Upper lobe of left lung (tissue), 6 donors: ENCODE results near the gene ABCB6. TPM values are rescaled to one million over a fixed set of nuclear protein-coding genes. Genes with fewer than 3 reads are reported as not detected.
A peak's percentile ranks its signal among the peaks of the same experiment; 100 is the strongest.

Experiments used
- ATAC-seq, 2 donors: fragments of 200-7000 bp; cut with Tn5 transposase; one replicate each; pipeline ENCODE4 v1.9.1; 2022; ENCODE audit warnings: mild to moderate bottlenecking in 2 of 2, moderate library complexity in 2 of 2; ENCODE audit not compliant: low FRiP score in 2 of 2
- DNase-seq, 2 donors: peaks; one replicate each; pipeline ENCODE4 v3.0.0-alpha.2; 2019 to 2020
- H3K27ac ChIP-seq, 4 donors: fragments of 200-600 bp; sonication (generic); one replicate each; pipeline ENCODE4 v1.5.1; 2016 to 2019
- H3K27me3 ChIP-seq, 4 donors: fragments of 200-600 bp; sonication (generic); one replicate each; pipeline ENCODE4 v1.5.1; 2017 to 2019
- H3K36me3 ChIP-seq, 4 donors: fragments of 200-600 bp; sonication (generic); one replicate each; pipeline ENCODE4 v1.5.1; 2016 to 2019
- H3K4me1 ChIP-seq, 4 donors: fragments of 200-600 bp; sonication (generic); one replicate each; pipeline ENCODE4 v1.5.1; 2018 to 2019
- H3K4me3 ChIP-seq, 4 donors: fragments of 200-600 bp; sonication (generic); one replicate each; pipeline ENCODE4 v1.5.1; 2017 to 2019; ENCODE audit warnings: mild to moderate bottlenecking in 2 of 4, moderate library complexity in 1 of 4
- H3K9me3 ChIP-seq, 4 donors: fragments of 200-600 bp; sonication (generic); one replicate each; pipeline ENCODE4 v1.5.1; 2018 to 2019
- CTCF ChIP-seq, 6 experiments: fragments of 450-650 bp in 4 of 6; fragments of 200-600 bp in 2 of 6; sonication (generic) in 2 of 6; IDR thresholded peaks; one replicate each; pipeline ENCODE4 v1.5.1; 2016 to 2019; ENCODE audit warnings: antibody characterized with exemption in 6 of 6
- EP300 ChIP-seq, 4 donors: sonication (generic); formaldehyde crosslinking; IDR thresholded peaks; one replicate each; pipeline ENCODE4 v1.5.1; 2017; ENCODE audit warnings: antibody characterized with exemption in 4 of 4, control low read depth in 2 of 4
- POLR2A ChIP-seq, 4 donors: fragments of 450-650 bp; IDR thresholded peaks; one replicate each; pipeline ENCODE4 v1.5.1; 2016 to 2017; ENCODE audit warnings: antibody characterized with exemption in 4 of 4, mild to moderate bottlenecking in 2 of 4
- POLR2AphosphoS5 ChIP-seq, 2 donors: sonication (generic); formaldehyde crosslinking; IDR thresholded peaks; one replicate each; pipeline ENCODE4 v1.5.1; 2017; ENCODE audit warnings: antibody characterized with exemption in 2 of 2
- WGBS, 2 donors: methylation state at CpG; one replicate each; pipeline ENCODE4 v1.1.5; 2017 to 2018; 5-methylcytosine and 5-hydroxymethylcytosine counted together
- total RNA-seq, 6 donors: library from RNA; depleted of rRNA in 4 of 6; stranded (reverse); fragments of >200 nt in 4 of 6; gene quantifications; one replicate each; pipeline versions ENCODE4 v1.1.0 to v1.2.1, GENCODE V29; 2016 to 2021
- donor health status: DM: no; HTN: no; CAD: no; lungs with moderate emphysema.
- donor health status: DM: no; HTN: yes; CAD: no; lungs with severe emphysema.

The ABCB6 gene
- total RNA-seq, 6 donors from 2014 or later, result 11.0 to 35.6 (median 21.9) TPM

- DNase-seq (peak; percentile 53 to 56), ATAC-seq (peak in 1 of 2 donors; percentile 69)
- H3K4me3 ChIP-seq, result peak overlapping the region in 2 of 4 donors; percentile 23 to 29
- 39 to 57% methylated on average over 24 to 28 of the region's 28 CpGs for WGBS, 2 donors
- no peaks in the 10 kb centered on the region for H3K27me3 ChIP-seq
- H3K36me3 ChIP-seq, result peaks cover 0 to 27% (median 4%) of the 10 kb centered on the region in 4 donors
- TF ChIP-seq POLR2A (IDR thresholded peaks at IDR 0.05), result no peak
- TF ChIP-seq POLR2AphosphoS5 (IDR thresholded peaks at IDR 0.05), result peak in 1 of 2 donors; percentile 18
- H3K4me1 ChIP-seq, result peaks cover 30 to 40% (median 32%) of the 10 kb centered on the region in 4 donors
- peak overlapping the region in 1 of 4 donors; percentile 44 for H3K27ac ChIP-seq
- no peaks in the 10 kb centered on the region for H3K9me3 ChIP-seq
Observed at GRCh38 chr2:219243291-219243761, 24.6 kb upstream of the ABCB6 start.

GRCh38 chr2:219234331-219234730, 15.6 kb upstream of the ABCB6 start:
- WGBS, 2 donors, result 91 to 99% methylated on average over 3 of the region's 3 CpGs
- peaks cover 37 to 75% (median 60%) of the 10 kb centered on the region in 4 donors for H3K36me3 ChIP-seq
- TF ChIP-seq CTCF (IDR thresholded peaks at IDR 0.05) (no peak), EP300 (IDR thresholded peaks at IDR 0.05) (no peak), POLR2A (IDR thresholded peaks at IDR 0.05) (no peak), POLR2AphosphoS5 (IDR thresholded peaks at IDR 0.05) (no peak)
- no peak overlapping the region for H3K27ac ChIP-seq
- H3K9me3 ChIP-seq, result no peaks in the 10 kb centered on the region
- no peaks in the 10 kb centered on the region for H3K27me3 ChIP-seq
- H3K4me1 ChIP-seq, result peaks cover 9 to 12% (median 11%) of the 10 kb centered on the region in 4 donors
- no peak overlapping the region for H3K4me3 ChIP-seq
- ATAC-seq, result no peak
- DNase-seq, result no peak

DNA sequence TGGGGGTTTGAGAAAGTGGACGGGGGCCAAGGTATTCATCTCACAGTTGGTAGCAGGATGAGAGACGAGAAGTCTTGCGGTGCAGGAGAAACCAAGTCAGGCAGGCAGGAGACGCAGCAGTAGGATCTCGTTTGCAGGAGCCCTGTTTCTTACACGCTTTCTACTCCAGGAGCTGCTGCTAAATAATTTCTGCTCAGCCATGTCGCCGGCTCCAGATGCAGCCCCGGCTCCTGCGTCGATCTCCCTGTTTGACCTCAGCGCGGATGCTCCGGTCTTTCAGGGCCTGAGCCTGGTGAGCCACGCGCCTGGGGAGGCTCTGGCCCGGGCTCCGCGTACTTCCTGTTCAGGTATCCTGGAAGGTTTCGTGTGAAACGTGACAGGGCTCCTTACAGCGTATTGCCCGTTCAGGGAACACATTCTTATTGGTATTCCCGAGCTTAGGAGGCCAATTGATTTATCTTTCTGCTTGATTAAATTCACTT, 11.3 kb upstream of the ABCB6 start:
- DNase-seq (peak; percentile 78 to 87), ATAC-seq (peak; percentile 35 to 66)
- peaks cover 23 to 42% (median 28%) of the 10 kb centered on the region in 4 donors for H3K4me1 ChIP-seq
- H3K4me3 ChIP-seq, result peak overlapping the region; percentile 60 to 92 (median 84)
- TF ChIP-seq POLR2A (IDR thresholded peaks at IDR 0.05) (peak in 1 of 4 donors; percentile 20), CTCF (IDR thresholded peaks at IDR 0.05) (no peak), EP300 (IDR thresholded peaks at IDR 0.05) (no peak)
- no peaks in the 10 kb centered on the region for H3K9me3 ChIP-seq
- no peaks in the 10 kb centered on the region for H3K27me3 ChIP-seq
- H3K36me3 ChIP-seq, result peaks cover 32 to 57% (median 41%) of the 10 kb centered on the region in 4 donors
- WGBS, 2 donors, result 0% methylated on average over 22 to 24 of the region's 24 CpGs
- H3K27ac ChIP-seq, result peak overlapping the region; percentile 94 to 97 (median 96)

DNA sequence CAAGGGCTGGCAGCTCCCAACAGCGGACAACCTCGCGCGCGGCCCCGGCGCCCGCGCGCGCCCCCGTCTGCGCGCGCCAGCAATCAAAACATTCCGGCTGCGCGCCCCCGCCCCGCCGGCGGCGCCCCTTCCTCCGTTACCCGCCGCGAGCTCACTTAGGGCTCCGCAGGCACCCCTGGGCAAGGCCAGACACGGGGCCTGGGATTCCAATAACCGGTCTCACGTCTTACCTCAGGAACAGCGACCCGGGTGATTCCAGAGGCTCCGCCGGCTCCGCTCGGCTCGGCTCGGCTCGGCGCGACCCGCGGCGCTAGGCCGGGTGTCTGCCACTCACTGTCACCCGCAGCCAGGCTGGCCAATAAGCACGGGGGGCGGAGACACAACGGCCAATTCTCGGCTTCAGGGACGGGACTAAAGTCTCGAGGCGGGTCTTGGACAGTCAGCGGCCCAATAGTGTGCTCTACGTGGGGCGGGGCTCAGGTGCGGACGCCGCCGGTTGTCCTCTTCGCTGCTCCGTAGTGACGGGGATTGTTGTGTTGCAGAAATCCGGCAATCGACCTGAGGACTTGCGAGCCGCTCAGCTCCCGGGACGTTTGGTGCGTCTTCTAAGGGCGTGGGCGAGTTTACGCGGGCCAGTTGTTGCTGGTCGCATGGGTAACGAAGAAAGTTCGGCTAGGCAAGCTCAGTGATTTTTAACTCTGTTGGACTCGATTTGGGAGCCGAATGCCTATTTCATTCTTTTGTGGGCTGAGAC, 10.7 kb upstream of the ABCB6 start, which contains the start of the genes ANKZF1 and ATG9A:
TSS of gene ANKZF1 (plus strand) at position 502 of the 754 bp plus-strand sequence. CDS start 452 bp downstream, outside the sequence.
TSS of gene ATG9A (minus strand) at position 332 of the 754 bp plus-strand sequence. CDS start 1,612 bp downstream, outside the sequence.
- Histone ChIP-seq H3K4me1 (peaks cover 23 to 42% (median 28%) of the 10 kb centered on the region in 4 donors), H3K36me3 (peaks cover 32 to 57% (median 41%) of the 10 kb centered on the region in 4 donors), H3K9me3 (no peaks in the 10 kb centered on the region), H3K27ac (peak within 1 kb of the TSS; percentile 94 to 97 (median 96)), H3K4me3 (peak within 1 kb of the TSS; percentile 81 to 92 (median 86)), H3K27me3 (no peaks in the 10 kb centered on the region)
- 2% methylated on average over 44 of the region's 80 CpGs; no CpG with 5 or more reads in 1 of the 2 donors for WGBS, 2 donors
- ATAC-seq, result peak; percentile 99
- peak in 1 of 4 donors; percentile 78 for TF ChIP-seq EP300 (IDR thresholded peaks at IDR 0.05)
- peak; percentile 20 to 93 (median 76) for TF ChIP-seq POLR2A (IDR thresholded peaks at IDR 0.05)
- peak; percentile 94 to 98 for TF ChIP-seq POLR2AphosphoS5 (IDR thresholded peaks at IDR 0.05)
- peak in 3 of 6 experiments; percentile 14 to 18 (median 18) for TF ChIP-seq CTCF (IDR thresholded peaks at IDR 0.05)
- DNase-seq, result peak; percentile 96 to 99

DNA sequence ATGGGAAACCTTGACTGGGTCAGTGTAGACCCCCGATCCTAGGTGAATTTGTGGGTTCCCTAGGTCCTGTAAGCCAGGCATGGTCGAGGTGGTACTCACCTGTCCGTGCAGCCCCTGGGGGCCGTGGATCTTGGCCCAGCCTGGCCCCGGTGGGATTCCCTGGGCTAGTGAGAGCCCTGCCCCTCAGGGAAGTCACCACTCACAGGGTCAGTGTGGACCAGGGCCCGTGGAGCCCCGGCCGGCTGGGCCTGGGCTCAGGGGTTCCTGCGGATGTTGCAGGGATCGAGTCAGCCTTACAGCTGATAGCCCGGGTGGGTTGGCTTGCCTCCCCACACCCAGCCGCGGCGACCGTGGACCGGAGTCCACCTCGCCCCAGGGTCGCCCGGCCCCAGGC, 10.2 kb upstream of the ABCB6 start:
- Histone ChIP-seq H3K27ac (peak overlapping the region; percentile 94 to 97 (median 96)), H3K4me3 (peak overlapping the region; percentile 81 to 92 (median 86)), H3K27me3 (no peaks in the 10 kb centered on the region), H3K9me3 (no peaks in the 10 kb centered on the region), H3K4me1 (peaks cover 23 to 42% (median 28%) of the 10 kb centered on the region in 4 donors), H3K36me3 (peaks cover 32 to 57% (median 42%) of the 10 kb centered on the region in 4 donors)
- DNase-seq, result no peak
- TF ChIP-seq CTCF (IDR thresholded peaks at IDR 0.05), result no peak
- TF ChIP-seq EP300 (IDR thresholded peaks at IDR 0.05), result no peak
- TF ChIP-seq POLR2A (IDR thresholded peaks at IDR 0.05), result no peak
- no peak for TF ChIP-seq POLR2AphosphoS5 (IDR thresholded peaks at IDR 0.05)
- 0 to 1% methylated on average over 1 to 9 of the region's 19 CpGs for WGBS, 2 donors
- peak in 1 of 2 donors; percentile 28 for ATAC-seq
